ENCODE data around the gene MTMR3. TPM values are rescaled to one million over a fixed set of nuclear protein-coding genes. Genes with fewer than 3 reads are reported as not detected.
A peak's percentile ranks its signal among the peaks of the same experiment; 100 is the strongest.
"Not testable (repeated sequence)": the region's sequence is repeated elsewhere in the genome, so short reads cannot be mapped to it uniquely, and the experiment has no call there.

The MTMR3 gene
- total RNA-seq (10 to 100 TPM; 26.1 to 44.8 (median 36.7) TPM), polyA plus RNA-seq (10 to 100 TPM in 1 of 2 donors, 1 to 10 TPM in 1; 9.6 to 22.3 TPM)
- long read RNA-seq, donor 1, partial matches to known transcripts = 5 of 12 reads
- long read RNA-seq, donor 1, other reads (novel, unspliced or antisense) = 7 of 12 reads
- long read RNA-seq, donor 2, full-length matches to known transcripts = 7 of 40 reads
- long read RNA-seq, donor 2, partial matches to known transcripts = 5 of 40 reads
- long read RNA-seq, donor 2, other reads (novel, unspliced or antisense) = 28 of 40 reads
- long read RNA-seq, donor 3, full-length matches to known transcripts = 2 of 15 reads
- long read RNA-seq, donor 3, partial matches to known transcripts = 2 of 15 reads
- long read RNA-seq, donor 3, other reads (novel, unspliced or antisense) = 11 of 15 reads

DNA sequence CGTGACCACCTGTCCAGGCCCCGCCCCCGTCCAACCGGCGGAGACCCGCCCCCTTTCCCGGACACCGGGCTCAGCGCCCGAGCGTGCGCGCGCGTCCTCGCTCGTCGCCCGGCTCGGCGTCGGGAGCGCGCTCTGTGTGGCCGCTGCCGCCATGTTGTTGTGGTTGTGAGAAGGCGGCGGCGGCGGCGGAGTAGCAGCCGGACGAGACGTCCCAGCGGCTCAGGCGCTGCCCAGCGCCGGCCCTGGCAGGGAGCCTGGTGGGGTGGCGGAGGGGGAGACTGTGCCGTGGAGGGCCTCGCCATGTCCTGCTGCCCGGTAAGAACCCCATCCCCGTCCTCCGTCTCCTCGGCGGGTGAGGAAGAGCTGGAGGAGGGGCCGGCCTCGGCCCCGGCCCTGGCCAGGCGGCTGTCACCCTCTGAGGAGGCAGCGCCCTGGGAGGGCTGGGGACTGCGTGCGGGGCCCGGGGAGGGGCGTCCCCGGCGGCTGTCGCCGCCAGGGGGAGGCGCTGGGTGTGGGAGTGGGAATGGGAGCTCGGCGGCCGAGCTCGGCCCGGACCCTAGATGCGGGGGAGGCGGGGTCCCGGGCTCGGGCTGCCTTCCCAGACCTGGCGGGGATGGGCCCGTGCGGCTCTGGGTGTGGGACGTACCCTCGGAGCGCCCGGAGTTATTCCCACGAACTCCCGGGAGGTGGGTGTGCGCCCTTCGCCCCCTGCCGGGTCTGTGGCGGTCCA lies at the start of gene MTMR3:
Gene MTMR3, plus strand, starts transcription at position 130 of the 730 bp plus-strand sequence. CDS start 87,886 bp downstream, outside the sequence.
- H3K27ac ChIP-seq = peak within 1 kb of the TSS; percentile 87 to 98 (median 96)
- H3K9me3 ChIP-seq = no peaks in the 10 kb centered on the region
- 0 to 1% (median 1%) methylated on average over 40 to 82 of the region's 82 CpGs for WGBS, 4 donors
- intact Hi-C loops (cut with DNase I) = loop anchor here in 9 of 10 donors (1.0 to 10.0 kb wide), 11 partner anchors 44 to 124 kb away; partner anchors contain the start of genes ASCC2 (in 6 of the 9), UQCR10 (in 1 of the 9) and ZMAT5 (in 1 of the 9)
- ATAC-seq = peak; percentile 79 to 95 (median 90)
- H3K4me1 ChIP-seq = peaks cover 6 to 52% (median 36%) of the 10 kb centered on the region in 12 donors
- peak within 1 kb of the TSS; percentile 45 to 98 (median 85) for H3K4me3 ChIP-seq
- TF ChIP-seq, protein P1, sequence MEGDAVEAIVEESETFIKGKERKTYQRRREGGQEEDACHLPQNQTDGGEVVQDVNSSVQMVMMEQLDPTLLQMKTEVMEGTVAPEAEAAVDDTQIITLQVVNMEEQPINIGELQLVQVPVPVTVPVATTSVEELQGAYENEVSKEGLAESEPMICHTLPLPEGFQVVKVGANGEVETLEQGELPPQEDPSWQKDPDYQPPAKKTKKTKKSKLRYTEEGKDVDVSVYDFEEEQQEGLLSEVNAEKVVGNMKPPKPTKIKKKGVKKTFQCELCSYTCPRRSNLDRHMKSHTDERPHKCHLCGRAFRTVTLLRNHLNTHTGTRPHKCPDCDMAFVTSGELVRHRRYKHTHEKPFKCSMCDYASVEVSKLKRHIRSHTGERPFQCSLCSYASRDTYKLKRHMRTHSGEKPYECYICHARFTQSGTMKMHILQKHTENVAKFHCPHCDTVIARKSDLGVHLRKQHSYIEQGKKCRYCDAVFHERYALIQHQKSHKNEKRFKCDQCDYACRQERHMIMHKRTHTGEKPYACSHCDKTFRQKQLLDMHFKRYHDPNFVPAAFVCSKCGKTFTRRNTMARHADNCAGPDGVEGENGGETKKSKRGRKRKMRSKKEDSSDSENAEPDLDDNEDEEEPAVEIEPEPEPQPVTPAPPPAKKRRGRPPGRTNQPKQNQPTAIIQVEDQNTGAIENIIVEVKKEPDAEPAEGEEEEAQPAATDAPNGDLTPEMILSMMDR (IDR thresholded peaks at IDR 0.05) = peak in 11 of 12 donors; percentile 18 to 74 (median 50)
- peak in 1 of 2 donors; percentile 64 for TF ChIP-seq POLR2A (IDR thresholded peaks at IDR 0.05)
- H3K36me3 ChIP-seq = no peaks in the 10 kb centered on the region
- peak; percentile 94 to 97 (median 95) for DNase-seq
- no peaks in the 10 kb centered on the region for H3K27me3 ChIP-seq

DNA sequence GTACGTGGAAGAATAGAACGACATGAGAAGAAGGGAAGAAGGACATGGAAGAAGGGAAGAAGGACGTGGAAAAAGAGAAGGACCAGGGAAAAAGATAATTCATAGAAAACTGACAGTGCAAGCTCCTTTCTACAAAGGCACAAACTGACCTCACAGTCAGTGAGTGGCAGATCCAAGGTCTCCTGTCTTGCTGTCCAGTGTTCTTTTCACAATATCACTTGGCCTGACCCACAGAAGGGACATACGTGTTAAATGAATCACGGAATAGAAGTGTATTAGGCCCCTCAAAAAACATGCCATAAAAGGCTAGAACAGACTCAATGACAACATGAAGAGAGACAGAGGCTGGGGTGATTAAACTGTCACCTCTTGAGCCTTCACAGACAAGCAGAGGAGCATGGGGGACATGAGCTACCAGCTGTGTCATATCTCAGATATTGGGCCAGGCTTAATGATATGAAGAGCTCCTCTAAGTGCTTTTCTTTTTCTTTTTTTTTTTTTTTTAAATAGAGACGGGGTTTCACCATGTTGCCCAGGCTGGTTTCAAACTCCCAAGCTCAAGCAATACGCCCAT lies 49.5 kb upstream of the MTMR3 start:
- TF ChIP-seq, protein P1 (IDR thresholded peaks at IDR 0.05) = no peak
- no peak for TF ChIP-seq POLR2A (IDR thresholded peaks at IDR 0.05)
- H3K27me3 ChIP-seq = no peaks in the 10 kb centered on the region
- intact Hi-C loops (cut with DNase I) = loop anchor here in 8 of 10 donors (5.0 to 10.0 kb wide), 5 partner anchors 51 to 171 kb away; partner anchors contain the start of genes UQCR10 (in 3 of the 8), ZMAT5 (in 3 of the 8) and MTMR3 (in 2 of the 8)
- H3K27ac ChIP-seq = peak overlapping the region in 9 of 12 donors; percentile 32 to 88 (median 76)
- ATAC-seq (no peak), DNase-seq (no peak)
- peaks cover 3 to 71% (median 35%) of the 10 kb centered on the region in 12 donors for H3K4me1 ChIP-seq
- WGBS, 4 donors = 63 to 77% (median 68%) methylated on average over 6 to 7 of the region's 7 CpGs
- H3K9me3 ChIP-seq = no peaks in the 10 kb centered on the region
- H3K4me3 ChIP-seq = no peak overlapping the region
- peaks cover 0 to 70% (median 42%) of the 10 kb centered on the region in 9 donors for H3K36me3 ChIP-seq

DNA sequence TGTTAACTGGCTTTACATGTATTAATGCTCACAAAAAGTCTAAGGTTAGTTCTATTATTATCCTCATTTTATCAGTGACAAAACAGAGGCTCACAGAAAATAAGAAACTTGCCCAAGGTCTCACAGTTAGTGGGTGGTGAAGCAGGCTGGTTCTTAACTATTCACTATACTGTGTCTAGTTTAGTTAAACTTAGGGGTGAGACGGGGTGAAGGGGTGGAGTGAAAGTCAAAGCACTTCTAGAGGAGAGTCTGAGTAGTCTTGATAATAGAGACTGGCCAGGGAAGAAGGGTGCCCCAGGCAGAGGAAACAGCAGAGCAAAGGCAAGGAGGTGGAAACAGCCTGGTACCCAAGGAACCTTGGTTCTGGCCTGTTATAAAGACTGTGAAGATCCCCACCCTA lies 48.9 kb upstream of the MTMR3 start:
- Histone ChIP-seq H3K9me3 (no peaks in the 10 kb centered on the region), H3K27me3 (no peaks in the 10 kb centered on the region), H3K4me1 (peaks cover 3 to 76% (median 39%) of the 10 kb centered on the region in 12 donors), H3K27ac (peak overlapping the region in 9 of 12 donors; percentile 19 to 88 (median 62)), H3K36me3 (peaks cover 0 to 64% (median 42%) of the 10 kb centered on the region in 9 donors), H3K4me3 (no peak overlapping the region)
- ATAC-seq (no peak), DNase-seq (no peak)
- WGBS, 4 donors = 69 to 85% (median 76%) methylated on average over 1 of the region's 1 CpG
- no peak for TF ChIP-seq POLR2A (IDR thresholded peaks at IDR 0.05)
- TF ChIP-seq, protein P1 (IDR thresholded peaks at IDR 0.05) = no peak
- intact Hi-C loops (cut with DNase I) = loop anchor here in 8 of 10 donors (5.0 to 10.0 kb wide), 5 partner anchors 51 to 171 kb away; partner anchors contain the start of genes UQCR10 (in 3 of the 8), ZMAT5 (in 3 of the 8) and MTMR3 (in 2 of the 8)

DNA sequence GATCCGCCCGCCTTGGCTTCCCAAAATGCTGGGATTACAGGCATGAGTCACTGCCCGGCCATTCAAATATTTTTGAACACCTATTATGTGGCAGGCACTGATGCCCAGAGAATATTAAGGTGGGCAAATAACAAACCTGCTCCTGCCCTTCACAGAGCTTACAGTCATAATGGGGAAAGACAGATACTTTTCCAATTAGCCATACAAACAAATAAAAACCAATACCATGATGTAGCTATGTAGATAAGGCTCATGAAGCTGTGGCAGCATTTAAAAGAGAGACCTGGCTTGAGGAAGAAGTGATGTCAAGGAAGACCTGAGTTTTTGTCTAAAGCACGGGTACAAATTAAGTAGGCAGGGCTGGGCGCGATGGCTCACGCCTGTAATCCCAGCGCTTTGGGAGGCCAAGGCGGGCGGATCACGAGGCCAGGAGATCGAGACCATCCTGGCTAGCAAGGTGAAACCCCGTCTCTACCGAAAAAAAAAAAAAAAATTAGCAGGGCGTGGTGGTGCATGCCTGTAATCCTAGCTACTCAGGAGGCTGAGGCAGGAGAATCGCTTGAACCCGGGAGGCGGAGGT lies 46.1 kb upstream of the MTMR3 start:
- H3K27ac ChIP-seq, ATAC-seq, H3K9me3 ChIP-seq, DNase-seq, H3K27me3 ChIP-seq: not testable (repeated sequence)
- Histone ChIP-seq H3K36me3 (peaks cover 0 to 39% (median 25%) of the 10 kb centered on the region in 9 donors), H3K4me3 (peak overlapping the region in 8 of 12 donors; percentile 70 to 93 (median 90)), H3K4me1 (peaks cover 3 to 58% (median 28%) of the 10 kb centered on the region in 12 donors)
- intact Hi-C loops (cut with DNase I) = loop anchor here in 8 of 10 donors (5.0 to 10.0 kb wide), 7 partner anchors 45 to 170 kb away; partner anchors contain the start of genes MTMR3 (in 4 of the 8), UQCR10 (in 2 of the 8) and ZMAT5 (in 2 of the 8)
- WGBS, 4 donors = 92 to 95% (median 93%) methylated on average over 18 of the region's 18 CpGs
